H9 (cell line): ENCODE results near the gene MT1A. TPM values are rescaled to one million over a fixed set of nuclear protein-coding genes. Genes with fewer than 3 reads are reported as not detected.

ENCODE experiments used
- DNase-seq: peaks from one replicate; pipeline ENCODE4 v3.0.0-alpha.2; 2017
- H2AFZ ChIP-seq: one replicate; pipeline ENCODE4 v1.6.1; 2013; ENCODE audit warnings: mild to moderate bottlenecking, low read length, control low read depth, moderate library complexity
- H2AK5ac ChIP-seq: 2 replicates; pipeline ENCODE4 v1.6.1; 2013; ENCODE audit warnings: low read length, control low read depth, mixed read lengths; ENCODE audit not compliant: insufficient read length
- H2BK120ac ChIP-seq: one replicate; pipeline ENCODE4 v1.6.1; 2013; ENCODE audit warnings: low read depth, mild to moderate bottlenecking, low read length, control low read depth, inconsistent platforms; ENCODE audit not compliant: poor library complexity, severe bottlenecking
- H2BK12ac ChIP-seq: 2 replicates; pipeline ENCODE4 v1.6.1; 2013; ENCODE audit warnings: low read length, control low read depth, mixed read lengths, low read depth; ENCODE audit not compliant: insufficient read length
- H2BK15ac ChIP-seq: 2 replicates; pipeline ENCODE4 v1.6.1; 2013; ENCODE audit warnings: low read depth, low read length, control low read depth
- H2BK20ac ChIP-seq: one replicate; pipeline ENCODE4 v1.6.1; 2013; ENCODE audit warnings: low read depth, mild to moderate bottlenecking, low read length, control low read depth, inconsistent platforms; ENCODE audit not compliant: poor library complexity, severe bottlenecking
- H2BK5ac ChIP-seq: 2 replicates; pipeline ENCODE4 v1.6.1; 2013; ENCODE audit warnings: low read length, control low read depth, mixed read lengths; ENCODE audit not compliant: insufficient read length
- H3K14ac ChIP-seq: 2 replicates; pipeline ENCODE4 v1.6.1; 2013; ENCODE audit warnings: low read length, control low read depth; ENCODE audit not compliant: insufficient read depth
- H3K18ac ChIP-seq: 2 replicates; pipeline ENCODE4 v1.6.1; 2013; ENCODE audit warnings: low read depth, mild to moderate bottlenecking, mixed read lengths, low read length, control low read depth; ENCODE audit not compliant: insufficient read length
- H3K23ac ChIP-seq: 2 replicates; pipeline ENCODE4 v1.6.1; 2013; ENCODE audit warnings: low read length, control low read depth, mixed read lengths, low read depth; ENCODE audit not compliant: insufficient read length
- H3K23me2 ChIP-seq: 2 replicates; pipeline ENCODE4 v1.6.1; 2013; ENCODE audit warnings: low read depth, mild to moderate bottlenecking, mixed read lengths, low read length, control low read depth; ENCODE audit not compliant: insufficient read length, poor library complexity, severe bottlenecking
- H3K27ac ChIP-seq: 2 replicates; pipeline ENCODE4 v1.5.1; 2013; ENCODE audit warnings: low read length, control low read depth, mixed read lengths, low read depth; ENCODE audit not compliant: insufficient read length
- H3K27me3 ChIP-seq: 2 replicates; pipeline ENCODE4 v1.6.1; 2013; ENCODE audit warnings: low read length, control low read depth, inconsistent platforms; ENCODE audit not compliant: insufficient read depth
- H3K4ac ChIP-seq: 2 replicates; pipeline ENCODE4 v1.6.1; 2013; ENCODE audit warnings: low read depth, mild to moderate bottlenecking, control low read depth, inconsistent platforms, low read length, moderate library complexity
- H3K4me1 ChIP-seq: 2 replicates; pipeline ENCODE4 v1.6.1; 2013; ENCODE audit warnings: low read length, control low read depth, inconsistent platforms; ENCODE audit not compliant: insufficient read depth
- H3K4me2 ChIP-seq: 2 replicates; pipeline ENCODE4 v1.6.1; 2013; ENCODE audit warnings: low read length, control low read depth, mixed read lengths; ENCODE audit not compliant: insufficient read length, insufficient read depth
- H3K56ac ChIP-seq: 2 replicates; pipeline ENCODE4 v1.6.1; 2013; ENCODE audit warnings: low read depth, mild to moderate bottlenecking, mixed read lengths, low read length, control low read depth; ENCODE audit not compliant: insufficient read length
- H3K79me1 ChIP-seq: 2 replicates; pipeline ENCODE4 v1.6.1; 2013; ENCODE audit warnings: low read depth, mild to moderate bottlenecking, moderate library complexity, low read length, control low read depth, inconsistent platforms; ENCODE audit not compliant: insufficient read depth, poor library complexity, severe bottlenecking
- H3K79me2 ChIP-seq: 2 replicates; pipeline ENCODE4 v1.6.1; 2013; ENCODE audit warnings: low read length, control low read depth, inconsistent platforms; ENCODE audit not compliant: insufficient read depth
- H3K9ac ChIP-seq: 2 replicates; pipeline ENCODE4 v1.6.1; 2013; ENCODE audit warnings: low read length, control low read depth, mixed read lengths; ENCODE audit not compliant: insufficient read length; ENCODE audit errors: extremely low read depth
- H3K9me3 ChIP-seq: one replicate; pipeline ENCODE4 v1.6.1; 2013; ENCODE audit warnings: low read depth, low read length, inconsistent platforms; ENCODE audit not compliant: control insufficient read depth
- H3T11ph ChIP-seq: one replicate; pipeline ENCODE4 v1.6.1; 2013; ENCODE audit warnings: mild to moderate bottlenecking, low read length, control low read depth, inconsistent platforms
- H4K20me1 ChIP-seq: one replicate; pipeline ENCODE4 v1.6.1; 2013; ENCODE audit not compliant: control insufficient read depth, insufficient read length, insufficient read depth
- H4K5ac ChIP-seq: 2 replicates; pipeline ENCODE4 v1.6.1; 2013; ENCODE audit warnings: low read depth, mild to moderate bottlenecking, mixed read lengths, low read length, control low read depth; ENCODE audit not compliant: insufficient read length
- H4K8ac ChIP-seq: replicated peaks from 2 replicates; pipeline ENCODE4 v1.6.1; 2013; ENCODE audit warnings: low read length, control low read depth, mixed read lengths, low read depth; ENCODE audit not compliant: insufficient read length
- H4K91ac ChIP-seq: 2 replicates; pipeline ENCODE4 v1.6.1; 2013; ENCODE audit warnings: low read depth, mild to moderate bottlenecking, moderate library complexity, mixed read lengths, low read length, control low read depth; ENCODE audit not compliant: insufficient read length
- H3K27ac Mint-ChIP-seq, 3 experiments: 2 replicates in 2 of 3; 3 replicates in 1 of 3; pipeline ENCODE4 v1.8.0; 2020 to 2021; ENCODE audit warnings: mixed read lengths in 3 of 3, mild to moderate bottlenecking in 1 of 3, moderate library complexity in 1 of 3
- H3K27me3 Mint-ChIP-seq: 2 replicates; pipeline ENCODE4 v1.8.0; 2021; ENCODE audit warnings: low read depth, mild to moderate bottlenecking, moderate library complexity, mixed read lengths
- H3K36me3 Mint-ChIP-seq, 3 experiments: 2 replicates in 2 of 3; 3 replicates in 1 of 3; pipeline ENCODE4 v1.8.0; 2020 to 2021; ENCODE audit warnings: low read depth in 3 of 3, mixed read lengths in 3 of 3; ENCODE audit not compliant: insufficient read depth in 1 of 3
- H3K4me1 Mint-ChIP-seq, 2 experiments: 2 replicates each; pipeline ENCODE4 v1.8.0; 2020; ENCODE audit warnings: mixed read lengths in 2 of 2
- H3K4me3 Mint-ChIP-seq, 2 experiments: 2 replicates in 1 of 2; 3 replicates in 1 of 2; pipeline ENCODE4 v1.8.0; 2020 to 2021; ENCODE audit warnings: mild to moderate bottlenecking in 2 of 2, mixed read lengths in 2 of 2, moderate library complexity in 1 of 2
- H3K9me3 Mint-ChIP-seq, 2 experiments: 2 replicates in 1 of 2; 3 replicates in 1 of 2; pipeline ENCODE4 v1.8.0; 2020; ENCODE audit warnings: mild to moderate bottlenecking in 2 of 2, mixed read lengths in 2 of 2, moderate library complexity in 1 of 2
- CTCF ChIP-seq: fragments of 200-600 bp; sonication (generic); conservative IDR thresholded peaks from 3 replicates; pipeline ENCODE4 v1.8.0; 2021; ENCODE audit warnings: antibody characterized with exemption, mild to moderate bottlenecking
- WGBS: extraction: QIAGEN DNeasy Blood & Tissue Kit; methylation state at CpG from one replicate; pipeline ENCODE4 v1.1.7; 2013; ENCODE audit warnings: missing lambda C conversion rate, low lambda C conversion rate, mixed read lengths; ENCODE audit not compliant: insufficient read length; ENCODE audit errors: extremely low coverage; 5-methylcytosine and 5-hydroxymethylcytosine counted together
- total RNA-seq: library from RNA; stranded (reverse); gene quantifications from 2 replicates; pipeline ENCODE4 v1.2.1, GENCODE V29; 2021

Gene MT1A
- total RNA-seq, 1 experiment from 2014 or later: not detected

DNA sequence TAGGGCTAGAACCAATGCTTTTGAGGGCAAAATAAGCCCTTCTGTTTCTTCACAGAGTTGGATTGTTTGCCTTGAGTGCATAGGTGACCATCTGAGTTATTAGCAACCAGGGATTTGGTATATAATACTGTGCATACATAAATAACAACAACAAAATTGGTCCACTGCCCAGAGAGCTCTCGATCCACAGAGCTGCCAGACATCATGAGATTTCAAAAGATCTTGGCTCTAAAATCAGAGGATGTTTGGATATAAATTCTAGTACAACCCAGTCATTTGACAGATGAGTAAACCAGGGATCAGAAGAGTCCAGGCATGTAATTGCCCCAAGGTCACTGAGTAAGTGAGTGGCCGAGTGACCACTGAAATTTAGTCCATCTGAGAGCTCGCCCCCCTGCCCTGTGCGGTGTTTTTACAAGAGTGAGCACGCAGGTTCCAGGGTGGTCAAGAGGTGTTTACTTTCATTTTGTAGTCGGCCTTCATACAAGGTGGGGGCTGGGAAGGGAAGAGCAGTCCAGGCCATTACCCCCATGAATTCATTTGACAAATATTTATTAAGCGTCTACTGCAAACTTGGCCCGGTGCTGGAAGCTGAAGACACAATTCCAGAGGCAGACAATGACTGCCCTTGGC is 31.9 kb upstream of the MT1A start:
- H2BK5ac ChIP-seq: no peak overlapping the region
- no peaks in the 10 kb centered on the region for H3K79me1 ChIP-seq
- no peak overlapping the region for H3K27ac ChIP-seq
- no peaks in the 10 kb centered on the region for H3K9me3 ChIP-seq
- H2AFZ ChIP-seq: no peak overlapping the region
- H3K4me2 ChIP-seq: no peak overlapping the region
- no peak overlapping the region for H2BK15ac ChIP-seq
- no peaks in the 10 kb centered on the region for H4K20me1 ChIP-seq
- H3K9ac ChIP-seq: no peak overlapping the region
- no peak overlapping the region for H2BK120ac ChIP-seq
- H3K18ac ChIP-seq: no peak overlapping the region
- no peak overlapping the region for H4K91ac ChIP-seq
- no peak overlapping the region; a peak in 1 of 5 replicates for H3K4me3 Mint-ChIP-seq
- WGBS: no CpG with 5 or more reads among the region's 8 CpGs
- H4K8ac ChIP-seq: no peak overlapping the region
- H3T11ph ChIP-seq: no peak overlapping the region
- peaks cover 21% of the 10 kb centered on the region; the same call in 1 of the 2 replicates for H3K27me3 ChIP-seq
- H3K79me2 ChIP-seq: no peaks in the 10 kb centered on the region
- H3K23me2 ChIP-seq: peaks cover 8% of the 10 kb centered on the region
- H4K5ac ChIP-seq: no peak overlapping the region
- no peak overlapping the region; a peak in 1 of 7 replicates for H3K27ac Mint-ChIP-seq
- no peaks in the 10 kb centered on the region for H3K36me3 Mint-ChIP-seq
- H3K56ac ChIP-seq: no peak overlapping the region
- peaks cover 29 to 35% of the 10 kb centered on the region in 2 experiments for H3K4me1 Mint-ChIP-seq
- H2AK5ac ChIP-seq: no peak overlapping the region
- no peak overlapping the region for H3K4ac ChIP-seq
- H3K9me3 Mint-ChIP-seq: no peaks in the 10 kb centered on the region
- no peak for DNase-seq
- H2BK20ac ChIP-seq: no peak overlapping the region
- peaks cover 81% of the 10 kb centered on the region for H3K27me3 Mint-ChIP-seq
- no peak overlapping the region for H3K14ac ChIP-seq
- no peak for TF ChIP-seq CTCF
- H2BK12ac ChIP-seq: no peak overlapping the region
- peaks cover 6% of the 10 kb centered on the region; the same call in 1 of the 2 replicates for H3K4me1 ChIP-seq
- H3K23ac ChIP-seq: no peak overlapping the region
